Colon (tissue), 2 donors: ENCODE data around the gene PCBP3.
"Not testable (repeated sequence)": the region's sequence is repeated elsewhere in the genome, so short reads cannot be mapped to it uniquely, and the experiment has no call there.

Experiments used
- FAIRE-seq: peaks from 2 replicates; lab custom pipeline; 2012; peaks lifted over from hg19 to GRCh38; lab: Jason Lieb, UNC
- donor health status: control.
- donor health status: control.

PCBP3 gene

GRCh38 chr21:45948576-45949141 is 305.1 kb downstream of the PCBP3 start:
- FAIRE-seq, result no peak

- FAIRE-seq, result no peak
Measured at GRCh38 chr21:45949928-45950739, 306.6 kb downstream of the PCBP3 start.

- FAIRE-seq, result no peak
Measured at GRCh38 chr21:45950740-45951515, 307.4 kb downstream of the PCBP3 start.

- no peak for FAIRE-seq
Measured at GRCh38 chr21:45951676-45952075, 308.2 kb downstream of the PCBP3 start.

- FAIRE-seq, result not testable (repeated sequence)
Measured at GRCh38 chr21:45952527-45952926, 309.0 kb downstream of the PCBP3 start.

GRCh38 chr21:45952974-45953373 is 309.4 kb downstream of the PCBP3 start:
- no peak for FAIRE-seq

- FAIRE-seq, result no peak
Measured at GRCh38 chr21:45954261-45954660, 310.7 kb downstream of the PCBP3 start.

GRCh38 chr21:45954921-45955320 is 311.4 kb downstream of the PCBP3 start:
- no peak for FAIRE-seq

- FAIRE-seq, result no peak
Measured at GRCh38 chr21:45957551-45957950, 314.0 kb downstream of the PCBP3 start.

GRCh38 chr21:45957981-45958600 is 314.6 kb downstream of the PCBP3 start:
- FAIRE-seq, result no peak

- FAIRE-seq, result no peak
Measured at GRCh38 chr21:45959182-45959581, 315.7 kb downstream of the PCBP3 start.

- no peak for FAIRE-seq
Measured at GRCh38 chr21:45959779-45960390, 316.4 kb downstream of the PCBP3 start.

GRCh38 chr21:45961408-45961807 is 317.9 kb downstream of the PCBP3 start:
- not testable (repeated sequence) for FAIRE-seq

- no peak for FAIRE-seq
Measured at GRCh38 chr21:45962531-45963231, 319.2 kb downstream of the PCBP3 start.

- no peak for FAIRE-seq
Measured at GRCh38 chr21:45963232-45963570, 319.7 kb downstream of the PCBP3 start.

GRCh38 chr21:45964649-45965048 is 321.1 kb downstream of the PCBP3 start:
- FAIRE-seq, result no peak

- FAIRE-seq, result no peak
Measured at GRCh38 chr21:45965084-45965809, 321.7 kb downstream of the PCBP3 start.

GRCh38 chr21:45966791-45967394 is 323.4 kb downstream of the PCBP3 start:
- no peak for FAIRE-seq

- FAIRE-seq, result no peak
Measured at GRCh38 chr21:45969921-45970673, 326.6 kb downstream of the PCBP3 start.
